ENCODE results near the gene LURAP1L.
"Not testable (repeated sequence)": the region's sequence is repeated elsewhere in the genome, so short reads cannot be mapped to it uniquely, and the experiment has no call there.

The LURAP1L gene

GRCh38 chr9:12860998-12861397 lies 86.2 kb downstream of the LURAP1L start:
- DNase-seq (ENCODE audit: low spot score), result no peak

DNA sequence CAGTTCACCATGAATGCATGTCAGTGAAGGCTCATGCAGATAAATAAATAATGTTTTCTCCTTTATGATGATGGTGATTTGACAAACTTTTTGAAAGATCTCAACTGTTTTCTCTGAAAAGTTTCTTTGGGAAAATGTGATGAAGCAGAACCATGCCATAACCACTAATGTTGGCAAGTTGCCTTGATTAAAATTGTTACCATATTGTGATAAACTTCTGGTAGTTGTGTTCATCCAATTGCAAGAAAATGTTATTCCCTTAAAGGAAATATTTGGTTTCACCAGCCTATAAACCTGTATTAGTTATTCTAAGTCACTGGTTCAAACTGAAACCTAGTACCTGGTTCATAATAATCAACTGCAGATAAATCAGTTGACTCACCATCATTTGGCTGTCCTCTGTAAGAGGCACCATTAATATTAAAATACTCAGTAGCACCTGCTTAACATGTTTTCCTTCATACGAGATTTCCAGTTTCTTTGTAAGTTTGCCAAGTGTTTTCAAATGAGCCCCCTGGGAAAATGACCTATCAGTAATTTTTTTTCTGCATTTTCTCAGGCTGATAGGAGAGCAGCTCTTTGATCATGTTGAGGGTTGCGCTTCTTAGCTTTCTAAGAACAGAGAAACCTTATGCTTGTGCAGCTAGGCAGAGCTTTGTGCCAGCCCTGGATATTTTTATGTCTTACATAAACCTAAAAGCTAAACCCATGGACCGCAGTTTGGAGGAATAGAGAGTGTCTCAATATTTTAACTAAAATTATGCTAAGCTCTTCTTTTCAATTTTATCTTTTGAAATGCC lies 88.0 kb downstream of the LURAP1L start:
- DNase-seq (ENCODE audit: low spot score), result no peak

DNA sequence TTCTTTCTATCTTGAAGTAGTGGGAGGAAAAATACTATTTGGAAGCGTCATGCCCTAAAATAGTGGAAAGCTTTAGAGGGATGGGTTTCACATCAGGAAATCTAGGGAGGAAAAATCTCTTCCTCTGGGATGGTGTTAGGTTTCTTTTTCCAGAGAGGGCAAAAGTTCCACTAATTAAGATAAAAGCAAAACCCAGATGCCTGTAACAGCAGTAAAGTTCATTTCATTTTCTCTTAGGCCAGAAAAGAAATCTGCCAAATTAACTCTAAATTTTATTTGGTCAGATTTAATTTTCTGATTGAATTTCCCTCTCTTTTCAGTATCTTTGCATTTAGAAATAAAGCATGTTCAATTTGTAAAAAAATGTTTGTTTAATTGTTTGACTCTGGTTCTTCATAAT lies 88.8 kb downstream of the LURAP1L start:
- no peak for DNase-seq (ENCODE audit: low spot score)

- not testable (repeated sequence) for DNase-seq (ENCODE audit: low spot score)
Observed at GRCh38 chr9:12865380-12865779, 90.6 kb downstream of the LURAP1L start.
